HepG2 (cell line): ENCODE data around the gene RILPL1. TPM values are rescaled to one million over a fixed set of nuclear protein-coding genes. Genes with fewer than 3 reads are reported as not detected.
A peak's percentile ranks its signal among the peaks of the same experiment; 100 is the strongest.

Experiments used
- ASH2L ChIP-seq: fragments of 300-600, 200-600 bp; sonication (generic); IDR thresholded peaks from 2 replicates; pipeline ENCODE4 v1.7.0; 2017; ENCODE audit warnings: low read depth, mild to moderate bottlenecking, moderate library complexity, mixed read lengths, low read length; ENCODE audit not compliant: insufficient read length
- NFIC ChIP-seq: IDR thresholded peaks from 2 replicates; pipeline ENCODE4 v1.6.1; 2012; ENCODE audit warnings: mild to moderate bottlenecking, low read length, inconsistent platforms
- REPIN1 ChIP-seq: sonication (generic); formaldehyde crosslinking; IDR thresholded peaks from 2 replicates; pipeline ENCODE4 v1.8.0; 2022; ENCODE audit warnings: missing genetic modification reagents, low read depth, mild to moderate bottlenecking, borderline replicate concordance
- SP4 ChIP-seq: sonication (generic); formaldehyde crosslinking; IDR thresholded peaks from 2 replicates; pipeline ENCODE4 v1.8.1; 2023; ENCODE audit warnings: mild to moderate bottlenecking, missing genetic modification reagents
- ZBTB7B ChIP-seq: sonication (generic); formaldehyde crosslinking; IDR thresholded peaks from 2 replicates; pipeline ENCODE4 v1.4.0; 2020; ENCODE audit warnings: missing genetic modification reagents
- ZMYM4 ChIP-seq: sonication (generic); formaldehyde crosslinking; IDR thresholded peaks from 2 replicates; pipeline ENCODE4 v1.8.1; 2023; ENCODE audit warnings: mild to moderate bottlenecking, missing genetic modification reagents
- ZNF3 ChIP-seq: IDR thresholded peaks from 2 replicates; pipeline ENCODE4 v1.7.0; 2017; ENCODE audit warnings: inconsistent platforms
- ZNF773 ChIP-seq: sonication (generic); formaldehyde crosslinking; IDR thresholded peaks from 2 replicates; pipeline ENCODE4 v1.4.0; 2020; ENCODE audit warnings: missing genetic modification reagents, borderline replicate concordance
- polyA plus RNA-seq, 8 experiments: library from polyadenylated mRNA; depleted of rRNA in 3 of 8; stranded (reverse) in 7 of 8; unstranded in 1 of 8; fragments of >200 nt; fragmentation: Illumina TruSeq in 4 of 8; extraction: Trizol in 4 of 8; gene quantifications; 2 replicates each; pipeline versions ENCODE4 v1.2.1 to v1.2.3, GENCODE V29; 2011 to 2016; ENCODE audit warnings: low read depth in 4 of 8, missing spikeins in 1 of 8, mixed read lengths in 1 of 8; ENCODE audit not compliant: insufficient read depth in 1 of 8
- total RNA-seq, 5 experiments: library from RNA; depleted of rRNA; stranded (reverse); fragments of >200 nt; fragmentation: Illumina TruSeq; extraction: Trizol; gene quantifications; 2 replicates each; pipeline ENCODE4 v1.2.3, GENCODE V29; 2016; ENCODE audit warnings: low read depth in 1 of 5
- TF ChIP-seq, protein P1 (sequence below): sonication (generic); formaldehyde crosslinking; IDR thresholded peaks from 2 replicates; pipeline ENCODE4 v1.5.1; 2020; ENCODE audit warnings: mild to moderate bottlenecking, missing genetic modification reagents
- TF ChIP-seq, protein P2 (sequence below): IDR thresholded peaks from 2 replicates; pipeline ENCODE4 v1.6.1; 2016; ENCODE audit warnings: missing compliant biosample characterization, missing genetic modification reagents, borderline replicate concordance
- TF ChIP-seq, protein P3 (sequence below): sonication (generic); formaldehyde crosslinking; IDR thresholded peaks from 2 replicates; pipeline ENCODE4 v1.9.0; 2022; ENCODE audit warnings: low read depth, missing genetic modification reagents
- TF ChIP-seq, protein P4 (sequence below): IDR thresholded peaks from 2 replicates; pipeline ENCODE4 v1.6.1; 2016; ENCODE audit warnings: mild to moderate bottlenecking, missing biosample characterization, missing genetic modification reagents

RILPL1 gene
- total and polyA plus RNA-seq, 2 of the 13 experiments (the other 11 are each of a cell fraction or from before 2014, with no cell fraction given), result 5.8 to 28.4 TPM

DNA sequence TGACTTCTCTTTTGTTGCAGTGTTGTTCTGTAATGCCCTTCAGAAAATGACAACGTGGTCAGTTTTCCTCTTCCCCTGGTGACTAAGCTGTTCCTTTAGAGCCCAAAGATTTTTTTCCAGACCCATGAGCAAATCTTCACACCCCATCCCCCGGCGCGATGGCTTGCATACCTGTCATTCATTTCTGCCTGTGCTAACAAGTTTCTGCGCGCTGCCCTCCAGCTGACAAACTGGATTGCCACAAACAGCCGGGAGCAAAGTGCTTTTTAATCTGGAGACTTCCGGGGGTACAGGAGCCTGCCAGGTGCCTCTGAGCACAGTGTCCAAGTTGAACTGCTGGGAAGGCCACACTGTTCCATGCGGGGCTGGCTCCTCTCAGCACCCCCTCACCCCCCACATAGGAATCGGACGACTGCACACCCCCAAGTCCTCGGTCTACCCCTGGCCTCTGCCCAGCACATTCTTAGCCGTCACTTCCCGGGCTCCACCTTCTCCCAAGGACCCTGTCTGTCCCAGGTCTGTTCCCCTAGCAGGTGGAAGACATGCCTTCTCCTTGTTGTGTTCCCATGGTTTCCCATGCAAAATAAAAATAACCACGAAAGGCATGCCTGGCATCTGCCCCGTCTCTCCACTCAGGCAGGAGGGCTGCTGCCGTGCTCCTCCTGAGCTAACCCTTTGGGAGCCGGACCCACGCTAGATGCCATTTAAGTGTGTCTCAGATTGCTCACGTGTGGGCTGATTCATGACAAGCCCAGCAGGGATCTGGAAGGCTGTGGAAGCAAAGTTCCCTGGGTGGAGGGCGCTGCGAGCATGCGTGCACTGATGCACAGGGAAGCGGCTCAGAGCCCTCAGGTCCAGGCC, 14.1 kb downstream of the RILPL1 start (continued):
- TF ChIP-seq, protein P1, sequence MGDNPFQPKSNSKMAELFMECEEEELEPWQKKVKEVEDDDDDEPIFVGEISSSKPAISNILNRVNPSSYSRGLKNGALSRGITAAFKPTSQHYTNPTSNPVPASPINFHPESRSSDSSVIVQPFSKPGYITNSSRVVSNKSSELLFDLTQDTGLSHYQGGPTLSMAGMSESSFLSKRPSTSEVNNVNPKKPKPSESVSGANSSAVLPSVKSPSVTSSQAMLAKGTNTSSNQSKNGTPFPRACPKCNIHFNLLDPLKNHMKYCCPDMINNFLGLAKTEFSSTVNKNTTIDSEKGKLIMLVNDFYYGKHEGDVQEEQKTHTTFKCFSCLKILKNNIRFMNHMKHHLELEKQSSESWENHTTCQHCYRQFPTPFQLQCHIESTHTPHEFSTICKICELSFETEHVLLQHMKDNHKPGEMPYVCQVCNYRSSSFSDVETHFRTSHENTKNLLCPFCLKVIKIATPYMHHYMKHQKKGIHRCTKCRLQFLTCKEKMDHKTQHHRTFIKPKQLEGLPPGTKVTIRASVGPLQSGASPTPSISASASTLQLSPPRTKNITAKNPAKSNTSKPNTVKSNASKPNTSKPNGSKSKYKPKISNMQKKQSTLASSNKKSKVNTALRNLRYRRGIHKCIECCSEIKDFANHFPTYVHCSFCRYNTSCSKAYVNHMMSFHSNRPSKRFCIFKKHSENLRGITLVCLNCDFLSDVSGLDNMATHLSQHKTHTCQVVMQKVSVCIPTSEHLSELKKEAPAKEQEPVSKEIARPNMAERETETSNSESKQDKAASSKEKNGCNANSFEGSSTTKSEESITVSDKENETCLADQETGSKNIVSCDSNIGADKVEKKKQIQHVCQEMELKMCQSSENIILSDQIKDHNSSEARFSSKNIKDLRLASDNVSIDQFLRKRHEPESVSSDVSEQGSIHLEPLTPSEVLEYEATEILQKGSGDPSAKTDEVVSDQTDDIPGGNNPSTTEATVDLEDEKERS (CRISPR knock-in tag), result peak; percentile 48; the same call in 1 of the 2 replicates
- TF ChIP-seq ZMYM4 (CRISPR knock-in tag), result peak; percentile 68; the same call in 1 of the 2 replicates
- peak; percentile 56; the same call in 1 of the 2 replicates for TF ChIP-seq ZBTB7B (CRISPR knock-in tag)
- TF ChIP-seq, protein P2, sequence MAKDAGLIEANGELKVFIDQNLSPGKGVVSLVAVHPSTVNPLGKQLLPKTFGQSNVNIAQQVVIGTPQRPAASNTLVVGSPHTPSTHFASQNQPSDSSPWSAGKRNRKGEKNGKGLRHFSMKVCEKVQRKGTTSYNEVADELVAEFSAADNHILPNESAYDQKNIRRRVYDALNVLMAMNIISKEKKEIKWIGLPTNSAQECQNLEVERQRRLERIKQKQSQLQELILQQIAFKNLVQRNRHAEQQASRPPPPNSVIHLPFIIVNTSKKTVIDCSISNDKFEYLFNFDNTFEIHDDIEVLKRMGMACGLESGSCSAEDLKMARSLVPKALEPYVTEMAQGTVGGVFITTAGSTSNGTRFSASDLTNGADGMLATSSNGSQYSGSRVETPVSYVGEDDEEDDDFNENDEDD (CRISPR knock-in tag), result peak; percentile 39; the same call in 1 of the 2 replicates
- peak; percentile 53; the same call in 1 of the 2 replicates for TF ChIP-seq SP4
- TF ChIP-seq ZNF773, result no peak
- TF ChIP-seq ZNF3 (CRISPR knock-in tag), result peak; percentile 23; the same call in 1 of the 2 replicates
- TF ChIP-seq, protein P3, sequence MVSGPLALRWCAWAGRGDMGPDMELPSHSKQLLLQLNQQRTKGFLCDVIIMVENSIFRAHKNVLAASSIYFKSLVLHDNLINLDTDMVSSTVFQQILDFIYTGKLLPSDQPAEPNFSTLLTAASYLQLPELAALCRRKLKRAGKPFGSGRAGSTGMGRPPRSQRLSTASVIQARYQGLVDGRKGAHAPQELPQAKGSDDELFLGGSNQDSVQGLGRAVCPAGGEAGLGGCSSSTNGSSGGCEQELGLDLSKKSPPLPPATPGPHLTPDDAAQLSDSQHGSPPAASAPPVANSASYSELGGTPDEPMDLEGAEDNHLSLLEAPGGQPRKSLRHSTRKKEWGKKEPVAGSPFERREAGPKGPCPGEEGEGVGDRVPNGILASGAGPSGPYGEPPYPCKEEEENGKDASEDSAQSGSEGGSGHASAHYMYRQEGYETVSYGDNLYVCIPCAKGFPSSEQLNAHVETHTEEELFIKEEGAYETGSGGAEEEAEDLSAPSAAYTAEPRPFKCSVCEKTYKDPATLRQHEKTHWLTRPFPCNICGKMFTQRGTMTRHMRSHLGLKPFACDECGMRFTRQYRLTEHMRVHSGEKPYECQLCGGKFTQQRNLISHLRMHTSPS (CRISPR knock-in tag), result no peak
- no peak for TF ChIP-seq NFIC
- no peak for TF ChIP-seq ASH2L
- TF ChIP-seq, protein P4, sequence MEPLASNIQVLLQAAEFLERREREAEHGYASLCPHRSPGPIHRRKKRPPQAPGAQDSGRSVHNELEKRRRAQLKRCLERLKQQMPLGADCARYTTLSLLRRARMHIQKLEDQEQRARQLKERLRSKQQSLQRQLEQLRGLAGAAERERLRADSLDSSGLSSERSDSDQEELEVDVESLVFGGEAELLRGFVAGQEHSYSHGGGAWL, result peak; percentile 31; the same call in 1 of the 2 replicates
- no peak for TF ChIP-seq REPIN1 (CRISPR knock-in tag)
